Sigmoid colon (tissue), 7 donors: ENCODE measurements around the gene FIBP. TPM values are rescaled to one million over a fixed set of nuclear protein-coding genes. Genes with fewer than 3 reads are reported as not detected.

ENCODE experiments used
- DNase-seq: peaks from one replicate; pipeline ENCODE4 v3.0.0-alpha.2; 2019
- H3K27ac ChIP-seq, 4 donors: fragments of 200-600 bp; sonication (generic); one replicate each; pipeline ENCODE4 v1.5.1; 2016 to 2019; ENCODE audit warnings: mild to moderate bottlenecking in 1 of 4
- H3K27me3 ChIP-seq, 3 donors: fragments of 200-600 bp; sonication (generic); one replicate each; pipeline ENCODE4 v1.5.1; 2019; ENCODE audit warnings: mild to moderate bottlenecking in 1 of 3
- H3K36me3 ChIP-seq, 4 donors: fragments of 200-600 bp; sonication (generic); one replicate each; pipeline ENCODE4 v1.5.1; 2016 to 2019
- H3K4me1 ChIP-seq, 4 donors: fragments of 200-600 bp; sonication (generic); one replicate each; pipeline ENCODE4 v1.5.1; 2017 to 2019
- H3K4me3 ChIP-seq, 4 donors: fragments of 200-600 bp; sonication (generic); one replicate each; pipeline ENCODE4 v1.5.1; 2017 to 2019; ENCODE audit warnings: mild to moderate bottlenecking in 2 of 4, moderate library complexity in 1 of 4
- H3K9me3 ChIP-seq, 4 donors: fragments of 200-600 bp in 3 of 4; sonication (generic) in 3 of 4; one replicate each; pipeline versions ENCODE4 v1.5.1 to v1.6.1; 2013 to 2019
- CTCF ChIP-seq, 4 experiments: fragments of 450-650 bp in 3 of 4; fragments of 200-600 bp in 1 of 4; IDR thresholded peaks; one replicate each; pipeline ENCODE4 v1.5.1; 2016 to 2019; ENCODE audit warnings: antibody characterized with exemption in 4 of 4, mild to moderate bottlenecking in 3 of 4, moderate library complexity in 2 of 4
- EP300 ChIP-seq, 4 donors: sonication (generic); formaldehyde crosslinking; IDR thresholded peaks; one replicate each; pipeline ENCODE4 v1.6.1; 2017; ENCODE audit warnings: antibody characterized with exemption in 4 of 4
- POLR2A ChIP-seq, 2 donors: fragments of 450-650 bp; IDR thresholded peaks; one replicate each; pipeline ENCODE4 v1.6.1; 2016; ENCODE audit warnings: antibody characterized with exemption in 2 of 2, mild to moderate bottlenecking in 2 of 2, moderate library complexity in 2 of 2
- POLR2AphosphoS5 ChIP-seq, 4 donors: sonication (generic); formaldehyde crosslinking; IDR thresholded peaks; one replicate each; pipeline ENCODE4 v1.6.1; 2017; ENCODE audit warnings: antibody characterized with exemption in 4 of 4
- WGBS, 2 donors: extraction: QIAGEN DNeasy Blood & Tissue Kit; methylation state at CpG; one replicate each; pipeline ENCODE4 v1.1.7; 2013; 5-methylcytosine and 5-hydroxymethylcytosine counted together
- intact Hi-C: fragments of 100-400 bp; cut with DNase I; formaldehyde crosslinking; loops from one replicate; pipeline ENCODE4 v1.15.1; 2023
- polyA plus RNA-seq, 3 donors: library from polyadenylated mRNA; stranded (reverse); fragments of 200-250 nt; gene quantifications; one replicate each; pipeline ENCODE4 v1.2.3, GENCODE V29; 2013
- total RNA-seq, 4 donors: library from RNA; depleted of rRNA; stranded (reverse); fragments of >200 nt; gene quantifications; one replicate each; pipeline ENCODE4 v1.1.0, GENCODE V29; 2016
- donor health status: healthy with polysubstance abuse.
- donor health status: Bipolar disorder and iron deficiency.
- donor health status: healthy.

The FIBP gene
- total and polyA plus RNA-seq, 7 donors = 37.5 to 66.1 (median 54.4) TPM

GRCh38 chr11:65880027-65880426, 8.2 kb downstream of the FIBP start:
- DNase-seq = no peak
- no peaks in the 10 kb centered on the region for H3K27me3 ChIP-seq
- H3K36me3 ChIP-seq = peaks cover 4 to 26% (median 12%) of the 10 kb centered on the region in 4 donors
- TF ChIP-seq POLR2AphosphoS5 (IDR thresholded peaks at IDR 0.05) (no peak), CTCF (IDR thresholded peaks at IDR 0.05) (no peak), POLR2A (IDR thresholded peaks at IDR 0.05) (no peak), EP300 (IDR thresholded peaks at IDR 0.05) (no peak)
- peaks cover 0 to 10% (median 9%) of the 10 kb centered on the region in 4 donors for H3K4me1 ChIP-seq
- H3K27ac ChIP-seq = no peak overlapping the region
- no peak overlapping the region for H3K4me3 ChIP-seq
- intact Hi-C loops = no loop called here
- no peaks in the 10 kb centered on the region for H3K9me3 ChIP-seq
- 66 to 77% methylated on average over 7 of the region's 7 CpGs for WGBS, 2 donors

- WGBS, 2 donors = 36 to 42% methylated on average over 7 of the region's 7 CpGs
- no peak for DNase-seq
- TF ChIP-seq EP300 (IDR thresholded peaks at IDR 0.05) (no peak), CTCF (IDR thresholded peaks at IDR 0.05) (no peak), POLR2A (IDR thresholded peaks at IDR 0.05) (no peak), POLR2AphosphoS5 (IDR thresholded peaks at IDR 0.05) (no peak)
- peaks cover 0 to 6% (median 5%) of the 10 kb centered on the region in 4 donors for H3K4me1 ChIP-seq
- H3K36me3 ChIP-seq = peaks cover 4 to 26% (median 10%) of the 10 kb centered on the region in 4 donors
- H3K9me3 ChIP-seq = no peaks in the 10 kb centered on the region
- H3K27me3 ChIP-seq = no peaks in the 10 kb centered on the region
- intact Hi-C loops = no loop called here
- H3K27ac ChIP-seq = no peak within 1 kb of the TSS
- no peak within 1 kb of the TSS for H3K4me3 ChIP-seq
These were observed 8.7 kb downstream of the FIBP start, which contains the start of gene CTSW for GRCh38 chr11:65879617-65880016. Gene CTSW (plus strand): TSS chr11:65879837. CDS start chr11:65879855, 18 bp downstream.

GRCh38 chr11:65873318-65874156, 14.7 kb downstream of the FIBP start:
- Histone ChIP-seq H3K27ac (peak overlapping the region; percentile 93 to 98 (median 96)), H3K4me1 (peaks cover 0 to 39% (median 28%) of the 10 kb centered on the region in 4 donors), H3K27me3 (no peaks in the 10 kb centered on the region), H3K9me3 (no peaks in the 10 kb centered on the region), H3K4me3 (peak overlapping the region; percentile 45 to 81 (median 66)), H3K36me3 (peaks cover 0 to 19% (median 4%) of the 10 kb centered on the region in 4 donors)
- DNase-seq = peak; percentile 99
- intact Hi-C loops = no loop called here
- 4 to 7% methylated on average over 54 of the region's 54 CpGs for WGBS, 2 donors
- TF ChIP-seq EP300 (IDR thresholded peaks at IDR 0.05) = no peak
- TF ChIP-seq POLR2AphosphoS5 (IDR thresholded peaks at IDR 0.05) = peak; percentile 97 to 98 (median 97)
- TF ChIP-seq CTCF (IDR thresholded peaks at IDR 0.05) = no peak
- peak; percentile 88 to 92 for TF ChIP-seq POLR2A (IDR thresholded peaks at IDR 0.05)

- intact Hi-C loops = no loop called here
- 3 to 4% methylated on average over 69 of the region's 69 CpGs for WGBS, 2 donors
- no peaks in the 10 kb centered on the region for H3K27me3 ChIP-seq
- peak in 1 of 4 donors; percentile 47 for TF ChIP-seq POLR2AphosphoS5 (IDR thresholded peaks at IDR 0.05)
- no peak for TF ChIP-seq EP300 (IDR thresholded peaks at IDR 0.05)
- DNase-seq = peak; percentile 83
- H3K4me1 ChIP-seq = peaks cover 0 to 47% (median 31%) of the 10 kb centered on the region in 4 donors
- H3K36me3 ChIP-seq = peaks cover 0 to 27% (median 8%) of the 10 kb centered on the region in 4 donors
- no peaks in the 10 kb centered on the region for H3K9me3 ChIP-seq
- H3K27ac ChIP-seq = peak within 1 kb of the TSS; percentile 93 to 98 (median 96)
- H3K4me3 ChIP-seq = peak within 1 kb of the TSS; percentile 45 to 81 (median 66)
These were observed 15.5 kb downstream of the FIBP start, which contains the start of gene EFEMP2 for GRCh38 chr11:65872586-65873317. Gene EFEMP2 (minus strand): TSS chr11:65872800. CDS start chr11:65872354, 446 bp downstream.
